ENCODE measurements around the gene TTC16.

Gene TTC16

GRCh38 chr9:127715470-127716337, at the start of gene TTC16, which contains the start of gene PTRH1:
Gene TTC16, plus strand, starts transcription at chr9:127716079. Its CDS starts 67 bp downstream, at chr9:127716146.
Gene PTRH1, minus strand, starts transcription at chr9:127715663. Its CDS starts 24 bp downstream, at chr9:127715639.
- DNase-seq (ENCODE audit: low read depth in 3 of 3, low spot score in 1 of 3), result peak; percentile 83 to 95 (median 86)

GRCh38 chr9:127667127-127667844, 48.6 kb upstream of the TTC16 start:
- no peak for DNase-seq (ENCODE audit: low read depth in 3 of 3, low spot score in 1 of 3)

- DNase-seq (ENCODE audit: low read depth in 3 of 3, low spot score in 1 of 3), result no peak
Measured at GRCh38 chr9:127667906-127668305, 48.0 kb upstream of the TTC16 start.

GRCh38 chr9:127673234-127673633, 42.6 kb upstream of the TTC16 start:
- no peak for DNase-seq (ENCODE audit: low read depth in 3 of 3, low spot score in 1 of 3)

GRCh38 chr9:127676638-127677037, 39.2 kb upstream of the TTC16 start:
- DNase-seq (ENCODE audit: low read depth in 3 of 3, low spot score in 1 of 3), result no peak

GRCh38 chr9:127679506-127679905, 36.4 kb upstream of the TTC16 start:
- DNase-seq (ENCODE audit: low read depth in 3 of 3, low spot score in 1 of 3), result no peak

GRCh38 chr9:127680226-127680625, 35.7 kb upstream of the TTC16 start:
- no peak for DNase-seq (ENCODE audit: low read depth in 3 of 3, low spot score in 1 of 3)

- DNase-seq (ENCODE audit: low read depth in 3 of 3, low spot score in 1 of 3), result no peak
Measured at GRCh38 chr9:127680846-127681245, 35.0 kb upstream of the TTC16 start.

- DNase-seq (ENCODE audit: low read depth in 3 of 3, low spot score in 1 of 3), result no peak
Measured at GRCh38 chr9:127682351-127683136, 33.3 kb upstream of the TTC16 start.

- DNase-seq (ENCODE audit: low read depth in 3 of 3, low spot score in 1 of 3), result no peak
Measured at GRCh38 chr9:127683723-127684122, 32.2 kb upstream of the TTC16 start.

- no peak for DNase-seq (ENCODE audit: low read depth in 3 of 3, low spot score in 1 of 3)
Measured at GRCh38 chr9:127684576-127684975, 31.3 kb upstream of the TTC16 start.

- no peak for DNase-seq (ENCODE audit: low read depth in 3 of 3, low spot score in 1 of 3)
Measured at GRCh38 chr9:127686461-127687393, 29.2 kb upstream of the TTC16 start.

GRCh38 chr9:127689329-127690000, 26.4 kb upstream of the TTC16 start:
- no peak for DNase-seq (ENCODE audit: low read depth in 3 of 3, low spot score in 1 of 3)

GRCh38 chr9:127690735-127691134, 25.1 kb upstream of the TTC16 start:
- DNase-seq (ENCODE audit: low read depth in 3 of 3, low spot score in 1 of 3), result no peak

GRCh38 chr9:127692071-127692470, 23.8 kb upstream of the TTC16 start:
- DNase-seq (ENCODE audit: low read depth in 3 of 3, low spot score in 1 of 3), result no peak

- no peak for DNase-seq (ENCODE audit: low read depth in 3 of 3, low spot score in 1 of 3)
Measured at GRCh38 chr9:127693143-127693542, 22.7 kb upstream of the TTC16 start.

- DNase-seq (ENCODE audit: low read depth in 3 of 3, low spot score in 1 of 3), result no peak
Measured at GRCh38 chr9:127693697-127694096, 22.2 kb upstream of the TTC16 start.

GRCh38 chr9:127694890-127695720, 20.8 kb upstream of the TTC16 start:
- DNase-seq (ENCODE audit: low read depth in 3 of 3, low spot score in 1 of 3), result no peak

GRCh38 chr9:127697575-127697974, 18.3 kb upstream of the TTC16 start:
- DNase-seq (ENCODE audit: low read depth in 3 of 3, low spot score in 1 of 3), result no peak

Data from stimulated activated CD4-positive, alpha-beta T cell treated with anti-CD3 and anti-CD28 coated beads, TNF-alpha, amount 100 ng/mL, for 1 hour (primary cell).